GM21717 (cell line): ENCODE results near the gene RBM45.
"Not testable (repeated sequence)": the region's sequence is repeated elsewhere in the genome, so short reads cannot be mapped to it uniquely, and the experiment has no call there.

Source experiments
- ATAC-seq: cut with Tn5 transposase; IDR thresholded peaks from one replicate; pipeline ENCODE4 v1.9.1; 2021; ENCODE audit warnings: mild to moderate bottlenecking, moderate library complexity; ENCODE audit not compliant: unreplicated experiment

RBM45 gene

GRCh38 chr2:178106053-178106452 lies 6.2 kb upstream of the RBM45 start:
- no peak for ATAC-seq

GRCh38 chr2:178108176-178108575 lies 4.1 kb upstream of the RBM45 start:
- no peak for ATAC-seq

DNA sequence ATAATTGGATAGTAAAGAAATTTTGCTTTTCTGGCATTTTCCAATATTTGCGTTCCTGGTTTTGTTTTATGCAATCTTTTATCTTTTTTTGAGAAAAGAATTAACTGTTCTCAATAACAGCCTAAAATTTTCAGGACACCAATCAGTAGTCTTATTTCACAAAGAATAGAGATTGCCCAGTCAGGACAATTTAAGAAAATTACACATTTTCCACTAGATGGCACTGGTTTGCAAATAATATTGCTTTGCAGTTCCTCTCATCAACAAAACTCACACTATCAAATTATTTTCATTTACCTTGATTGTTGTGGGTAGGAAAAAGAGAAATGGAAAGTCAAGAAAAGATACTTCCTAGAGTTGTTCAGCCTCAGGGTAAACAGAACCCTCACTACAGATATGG lies 2.4 kb upstream of the RBM45 start:
- no peak for ATAC-seq

- no peak for ATAC-seq
Observed at GRCh38 chr2:178110681-178111080, 1.6 kb upstream of the RBM45 start.

- ATAC-seq = no peak
Observed at GRCh38 chr2:178111743-178112142, 494 bp upstream of the RBM45 start.

GRCh38 chr2:178114462-178114861 lies 2.2 kb downstream of the RBM45 start:
- peak; percentile 55 for ATAC-seq

GRCh38 chr2:178115271-178115670 lies 3.0 kb downstream of the RBM45 start:
- ATAC-seq = no peak

DNA sequence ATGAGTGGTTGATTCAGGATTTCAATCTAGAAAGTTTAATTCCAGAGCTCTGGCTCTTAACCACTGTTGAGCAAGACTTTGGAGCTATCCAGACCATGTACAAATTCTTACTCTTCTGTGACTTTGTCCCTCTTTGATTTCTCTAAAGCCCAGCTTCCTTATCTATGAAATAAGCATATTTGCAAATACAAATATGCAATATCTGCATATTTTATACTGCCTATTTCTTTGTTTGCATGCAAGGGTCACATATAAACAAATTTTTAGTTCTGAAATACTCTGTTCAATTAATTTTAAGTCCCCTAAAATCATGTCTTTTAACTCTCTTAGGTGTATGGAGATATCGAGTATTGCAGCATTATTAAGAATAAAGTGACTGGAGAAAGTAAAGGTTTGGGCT lies 5.5 kb downstream of the RBM45 start:
- no peak for ATAC-seq

- no peak for ATAC-seq
Observed at GRCh38 chr2:178119179-178119922, 7.1 kb downstream of the RBM45 start.

DNA sequence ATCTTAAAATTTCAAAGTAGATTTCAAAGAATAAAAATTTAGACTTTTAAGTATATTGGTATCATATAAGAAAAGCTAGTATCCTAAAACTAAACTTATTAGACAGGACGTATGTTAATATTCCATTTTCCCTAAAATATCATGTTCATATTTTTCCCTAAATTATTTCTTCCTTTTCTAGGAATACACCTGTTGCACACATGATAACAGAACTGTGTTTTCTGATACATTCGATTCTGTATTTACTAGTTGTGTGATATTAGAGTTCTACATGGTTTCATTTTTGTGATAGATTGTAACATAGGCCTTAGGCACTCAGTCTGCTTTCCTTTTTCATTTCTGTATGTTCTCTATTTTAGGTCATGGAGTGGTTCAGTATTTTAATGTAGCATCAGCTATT lies 10.9 kb downstream of the RBM45 start:
- no peak for ATAC-seq

GRCh38 chr2:178125125-178125524 lies 12.9 kb downstream of the RBM45 start:
- ATAC-seq = no peak

GRCh38 chr2:178125862-178126261 lies 13.6 kb downstream of the RBM45 start:
- no peak for ATAC-seq

GRCh38 chr2:178128836-178129630 lies 16.8 kb downstream of the RBM45 start:
- no peak for ATAC-seq

GRCh38 chr2:178136321-178137025 lies 24.2 kb downstream of the RBM45 start:
- no peak for ATAC-seq

DNA sequence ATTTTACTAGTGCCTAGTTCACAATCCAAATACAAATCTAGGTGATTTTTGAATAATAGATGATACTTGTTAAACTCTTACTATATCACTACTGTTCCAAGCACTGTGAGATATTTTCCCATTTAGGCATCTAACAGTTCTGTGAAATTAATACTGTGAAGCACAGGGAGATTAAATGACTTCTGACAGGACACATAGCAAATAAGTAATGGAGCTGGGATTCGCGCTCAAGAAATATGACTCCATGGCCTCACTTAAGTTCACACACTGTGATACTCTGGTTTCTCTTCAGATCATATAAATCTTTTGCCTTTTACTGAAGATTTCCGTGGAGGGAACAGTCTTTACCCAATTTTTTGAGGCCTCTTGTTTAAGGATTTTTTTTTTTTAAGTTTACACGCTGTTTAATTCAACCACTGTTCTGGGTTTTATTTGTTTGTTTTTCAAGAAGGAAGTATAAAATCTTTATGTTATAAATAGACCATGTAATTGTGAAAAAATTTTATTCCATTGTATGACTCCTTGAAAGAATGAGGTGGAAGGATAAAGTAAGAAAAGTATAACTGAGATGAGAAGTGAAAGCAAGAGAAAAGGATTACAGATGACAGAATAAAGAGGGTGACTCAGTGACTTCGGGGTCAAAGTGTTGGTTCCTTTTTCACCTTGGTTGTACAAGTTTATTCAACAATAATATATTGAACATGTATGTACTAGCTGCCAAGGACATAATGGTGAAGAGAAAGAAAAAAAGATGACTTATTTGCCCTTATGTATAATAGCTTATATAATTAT lies 30.2 kb downstream of the RBM45 start:
- ATAC-seq = peak; percentile 48

DNA sequence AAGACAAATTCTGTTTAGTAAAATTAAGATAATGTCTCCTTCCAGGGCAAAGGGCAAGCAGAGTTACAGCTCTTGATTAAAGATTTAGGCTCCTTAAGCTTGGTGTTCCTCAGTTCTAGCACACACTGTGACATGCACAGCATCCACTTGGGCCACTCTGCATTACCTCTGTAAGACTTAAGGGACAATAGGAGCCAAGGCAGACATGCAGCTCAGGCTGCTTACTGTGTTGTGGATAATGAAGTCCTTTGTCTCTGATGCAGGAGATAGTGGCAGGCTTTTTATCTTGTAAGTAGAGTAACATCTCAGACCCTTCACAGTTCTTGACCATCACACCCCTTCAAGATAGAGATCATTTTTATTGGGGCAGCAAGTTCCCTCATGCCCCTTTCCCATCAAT lies 31.2 kb downstream of the RBM45 start:
- ATAC-seq = no peak

- no peak for ATAC-seq
Observed at GRCh38 chr2:178152033-178152432, 39.8 kb downstream of the RBM45 start.

DNA sequence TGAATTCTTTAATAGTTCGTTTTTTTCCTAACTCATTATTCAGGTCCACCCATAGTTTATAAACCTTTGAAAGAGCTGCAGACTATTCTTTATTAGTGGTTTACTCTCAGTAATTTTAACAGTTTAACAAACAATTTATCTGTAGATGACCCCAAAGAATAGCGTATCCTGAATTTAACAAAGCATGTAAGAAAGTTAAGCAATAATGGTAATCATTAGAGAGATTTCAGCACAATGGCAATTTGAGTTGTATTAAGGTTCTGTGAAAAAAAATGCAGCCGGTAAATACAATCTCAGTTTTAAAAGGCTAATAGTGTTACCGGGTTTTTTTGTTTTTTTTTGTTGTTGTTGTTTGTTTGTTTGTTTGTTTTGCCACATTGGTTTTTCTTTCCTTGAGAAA lies 40.3 kb downstream of the RBM45 start:
- ATAC-seq = no peak

DNA sequence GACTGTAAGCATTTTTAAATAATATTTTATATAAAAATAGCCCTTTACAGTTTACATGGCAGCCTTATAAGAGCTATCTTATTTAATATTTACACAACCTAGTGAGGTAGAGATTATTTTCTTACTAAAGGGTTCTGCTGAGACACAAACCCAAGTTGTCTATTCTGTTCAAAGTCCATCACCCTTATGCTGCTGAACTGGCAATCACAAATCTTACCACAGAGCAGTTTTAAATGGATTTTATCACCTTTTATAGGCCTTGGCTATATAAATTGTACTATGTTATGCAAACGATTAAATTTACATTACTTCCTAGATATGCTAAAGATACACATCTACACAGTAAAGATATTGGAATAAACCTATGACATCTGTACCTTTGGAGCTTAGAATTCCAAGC lies 40.7 kb downstream of the RBM45 start:
- no peak for ATAC-seq

GRCh38 chr2:178153878-178154277 lies 41.6 kb downstream of the RBM45 start:
- not testable (repeated sequence) for ATAC-seq

- ATAC-seq = no peak
Observed at GRCh38 chr2:178155524-178155923, 43.3 kb downstream of the RBM45 start.
